Loucy (cell line): ENCODE results near the gene SMDT1.
A peak's percentile ranks its signal among the peaks of the same experiment; 100 is the strongest.

Experiments
- H2AFZ ChIP-seq: fragments of 200-600 bp; sonication (generic); 2 replicates; pipeline ENCODE4 v1.6.0; 2016; ENCODE audit warnings: antibody characterized with exemption, mild to moderate bottlenecking, low read length, moderate library complexity
- H3F3A ChIP-seq: fragments of 200-600 bp; 2 replicates; pipeline ENCODE4 v1.6.0; 2016; ENCODE audit warnings: antibody characterized with exemption, low read depth, mild to moderate bottlenecking
- H3K27me3 ChIP-seq: fragments of 200-600 bp; sonication (generic); 2 replicates; pipeline ENCODE4 v1.6.1; 2014; ENCODE audit warnings: low read length, mild to moderate bottlenecking; ENCODE audit not compliant: insufficient read depth, poor library complexity, severe bottlenecking
- H3K36me3 ChIP-seq: fragments of 200-600 bp; sonication (generic); 2 replicates; pipeline ENCODE4 v1.6.1; 2016; ENCODE audit warnings: low read length; ENCODE audit not compliant: insufficient read depth
- H3K4me1 ChIP-seq: fragments of 200-600 bp; sonication (generic); 2 replicates; pipeline ENCODE4 v1.5.1; 2014; ENCODE audit warnings: low read length, mild to moderate bottlenecking; ENCODE audit not compliant: insufficient read depth, poor library complexity, severe bottlenecking
- H3K4me2 ChIP-seq: fragments of 200-600 bp; sonication (generic); 2 replicates; pipeline ENCODE4 v1.6.0; 2014; ENCODE audit warnings: antibody characterized with exemption, low read length, low read depth, mild to moderate bottlenecking; ENCODE audit not compliant: poor library complexity, severe bottlenecking
- H3K4me3 ChIP-seq: fragments of 200-600 bp; sonication (generic); 2 replicates; pipeline ENCODE4 v1.5.1; 2014; ENCODE audit warnings: low read length, mild to moderate bottlenecking, mixed read lengths; ENCODE audit not compliant: poor library complexity, severe bottlenecking
- H3K79me2 ChIP-seq: fragments of 200-600 bp; sonication (generic); 2 replicates; pipeline ENCODE4 v1.6.1; 2014; ENCODE audit warnings: low read length; ENCODE audit not compliant: insufficient read depth
- H3K9ac ChIP-seq: fragments of 200-600 bp; sonication (generic); 2 replicates; pipeline ENCODE4 v1.6.0; 2014; ENCODE audit warnings: mild to moderate bottlenecking, low read depth, low read length, moderate library complexity; ENCODE audit not compliant: poor library complexity, severe bottlenecking
- H3K9me2 ChIP-seq: fragments of 200-600 bp; sonication (generic); replicated peaks from 2 replicates; pipeline ENCODE4 v1.6.1; 2016; ENCODE audit warnings: low read depth, low read length, mixed read lengths
- H3K9me3 ChIP-seq: fragments of 200-600 bp; sonication (generic); 2 replicates; pipeline ENCODE4 v1.6.1; 2014; ENCODE audit warnings: mild to moderate bottlenecking, antibody characterized with exemption, low read length, low read depth; ENCODE audit not compliant: insufficient read depth
- H4K20me1 ChIP-seq: fragments of 200-600 bp; sonication (generic); 2 replicates; pipeline ENCODE4 v1.6.0; 2014; ENCODE audit warnings: antibody characterized with exemption, low read length, mild to moderate bottlenecking; ENCODE audit not compliant: insufficient read depth, poor library complexity, severe bottlenecking
- EZH2phosphoT487 ChIP-seq: fragments of 200-600 bp; IDR thresholded peaks from 2 replicates; pipeline ENCODE4 v1.6.1; 2018; ENCODE audit warnings: antibody characterized with exemption, mild to moderate bottlenecking, moderate library complexity, borderline replicate concordance
- TF ChIP-seq, protein P1 (sequence below): fragments of 200-600 bp; sonication (generic); conservative IDR thresholded peaks from 2 replicates; pipeline ENCODE4 v1.5.1; 2014; ENCODE audit warnings: mild to moderate bottlenecking, antibody characterized with exemption, low read length

SMDT1 gene, protein sequence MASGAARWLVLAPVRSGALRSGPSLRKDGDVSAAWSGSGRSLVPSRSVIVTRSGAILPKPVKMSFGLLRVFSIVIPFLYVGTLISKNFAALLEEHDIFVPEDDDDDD

DNA sequence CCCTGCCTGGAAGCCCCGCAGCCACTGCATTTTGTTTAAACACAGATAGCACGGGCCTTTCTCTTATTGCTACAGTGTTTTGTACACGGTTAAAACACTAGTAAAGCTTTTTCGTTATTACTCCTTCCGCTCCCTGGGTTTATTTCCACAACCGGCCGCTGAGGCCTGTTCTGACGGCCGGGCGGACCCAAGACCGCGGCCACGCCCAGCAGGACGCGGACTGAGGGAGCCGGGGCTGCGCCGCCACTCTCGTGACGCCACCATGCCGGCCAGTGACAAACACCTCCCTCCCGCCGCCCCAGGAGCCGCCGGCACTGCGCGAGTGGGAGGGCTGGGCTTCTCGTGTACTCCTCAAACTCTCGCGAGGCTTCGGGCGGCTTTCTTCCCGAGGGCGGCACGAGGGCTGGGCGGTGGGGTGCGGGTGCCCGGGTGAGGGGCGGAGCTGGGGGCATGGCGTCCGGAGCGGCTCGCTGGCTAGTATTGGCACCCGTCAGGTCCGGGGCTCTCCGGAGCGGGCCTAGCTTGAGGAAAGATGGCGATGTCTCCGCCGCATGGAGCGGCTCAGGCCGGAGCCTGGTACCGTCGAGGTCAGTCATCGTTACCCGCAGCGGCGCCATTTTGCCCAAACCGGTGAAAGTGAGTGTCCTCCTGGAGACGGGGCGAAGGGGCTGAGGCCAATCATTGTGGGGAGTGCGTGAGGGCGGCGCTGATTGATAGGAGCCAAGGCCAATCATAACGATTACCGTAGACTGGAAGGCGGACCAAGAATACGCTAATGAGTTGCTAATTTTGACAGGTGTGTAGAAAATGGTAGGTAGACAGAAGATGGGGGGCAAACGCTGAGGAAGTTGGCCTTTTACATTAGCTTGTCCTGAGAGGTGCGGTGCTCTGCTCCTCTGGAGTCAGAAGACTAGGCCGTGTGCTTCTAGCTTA, at the start of gene SMDT1:
Gene SMDT1, plus strand, starts transcription at position 382 of the 933 bp plus-strand sequence. Its CDS starts 69 bp downstream, at position 451.
- Histone ChIP-seq H3K9me3 (no peaks in the 10 kb centered on the region), H3F3A (no peaks in the 10 kb centered on the region), H3K9me2 (no peaks in the 10 kb centered on the region), H3K27me3 (no peaks in the 10 kb centered on the region), H3K79me2 (peaks cover 40% of the 10 kb centered on the region), H3K4me2 (peak within 1 kb of the TSS; percentile 89), H3K4me3 (peak within 1 kb of the TSS; percentile 97), H2AFZ (peak within 1 kb of the TSS; percentile 95), H3K36me3 (peaks cover 14% of the 10 kb centered on the region; the same call in 1 of the 2 replicates), H3K4me1 (peaks cover 24% of the 10 kb centered on the region), H4K20me1 (peaks cover 4% of the 10 kb centered on the region), H3K9ac (peak within 1 kb of the TSS; percentile 89)
- TF ChIP-seq, protein P1, sequence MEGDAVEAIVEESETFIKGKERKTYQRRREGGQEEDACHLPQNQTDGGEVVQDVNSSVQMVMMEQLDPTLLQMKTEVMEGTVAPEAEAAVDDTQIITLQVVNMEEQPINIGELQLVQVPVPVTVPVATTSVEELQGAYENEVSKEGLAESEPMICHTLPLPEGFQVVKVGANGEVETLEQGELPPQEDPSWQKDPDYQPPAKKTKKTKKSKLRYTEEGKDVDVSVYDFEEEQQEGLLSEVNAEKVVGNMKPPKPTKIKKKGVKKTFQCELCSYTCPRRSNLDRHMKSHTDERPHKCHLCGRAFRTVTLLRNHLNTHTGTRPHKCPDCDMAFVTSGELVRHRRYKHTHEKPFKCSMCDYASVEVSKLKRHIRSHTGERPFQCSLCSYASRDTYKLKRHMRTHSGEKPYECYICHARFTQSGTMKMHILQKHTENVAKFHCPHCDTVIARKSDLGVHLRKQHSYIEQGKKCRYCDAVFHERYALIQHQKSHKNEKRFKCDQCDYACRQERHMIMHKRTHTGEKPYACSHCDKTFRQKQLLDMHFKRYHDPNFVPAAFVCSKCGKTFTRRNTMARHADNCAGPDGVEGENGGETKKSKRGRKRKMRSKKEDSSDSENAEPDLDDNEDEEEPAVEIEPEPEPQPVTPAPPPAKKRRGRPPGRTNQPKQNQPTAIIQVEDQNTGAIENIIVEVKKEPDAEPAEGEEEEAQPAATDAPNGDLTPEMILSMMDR: no peak
- no peak for TF ChIP-seq EZH2phosphoT487

DNA sequence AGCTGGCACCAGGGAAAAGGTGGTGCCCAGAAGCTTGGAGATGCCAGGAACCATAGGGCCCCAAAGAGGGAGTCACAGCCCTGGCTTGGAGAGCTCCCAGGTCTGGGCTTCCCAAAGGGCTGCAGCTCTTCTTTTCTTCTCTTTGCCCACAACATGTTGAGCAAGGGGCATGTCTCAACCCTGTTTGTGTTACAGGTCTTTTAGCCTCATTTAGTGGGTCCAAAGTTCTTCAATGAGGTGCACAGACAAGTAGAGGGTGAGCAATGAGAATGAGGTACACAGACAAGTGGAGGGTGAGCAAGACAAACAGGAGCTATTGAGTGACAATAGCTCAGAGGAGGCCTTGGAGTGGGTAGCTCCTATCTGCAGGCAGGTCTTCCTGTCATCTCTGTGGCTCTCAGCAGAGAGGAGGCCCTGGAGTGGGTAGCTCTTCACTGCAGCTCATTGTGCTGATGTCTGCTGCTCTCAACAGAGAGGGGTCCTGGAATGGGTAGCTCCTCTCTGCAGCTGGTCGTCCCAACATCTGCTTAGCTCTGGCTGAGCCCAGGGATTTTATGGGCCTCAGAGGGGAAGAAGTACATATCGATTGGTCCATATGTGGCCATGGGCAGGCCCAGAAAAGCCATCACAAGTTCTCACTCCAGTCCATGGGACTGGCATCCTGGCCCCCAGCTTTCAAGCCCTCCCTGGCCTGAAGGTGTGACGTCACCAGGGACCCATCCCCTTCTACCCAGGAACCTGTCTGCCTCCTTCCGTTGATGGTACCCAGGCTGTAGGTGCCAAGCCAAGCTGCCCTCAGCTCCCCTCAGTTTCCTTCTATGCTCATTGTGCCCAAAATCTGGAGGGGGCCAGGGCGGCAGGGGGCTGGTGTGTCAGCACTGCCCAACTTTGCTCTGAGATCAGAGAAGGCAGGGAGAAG, 46.0 kb upstream of the SMDT1 start:
- Histone ChIP-seq H3K9ac (no peak overlapping the region), H3K4me3 (no peak overlapping the region), H3F3A (no peaks in the 10 kb centered on the region), H3K9me2 (no peaks in the 10 kb centered on the region), H3K4me2 (no peak overlapping the region), H4K20me1 (no peaks in the 10 kb centered on the region), H3K27me3 (no peaks in the 10 kb centered on the region), H3K36me3 (no peaks in the 10 kb centered on the region), H3K4me1 (no peaks in the 10 kb centered on the region), H3K79me2 (no peaks in the 10 kb centered on the region), H2AFZ (no peak overlapping the region), H3K9me3 (peaks cover 8% of the 10 kb centered on the region; the same call in 1 of the 2 replicates)
- TF ChIP-seq, protein P1: no peak
- no peak for TF ChIP-seq EZH2phosphoT487

DNA sequence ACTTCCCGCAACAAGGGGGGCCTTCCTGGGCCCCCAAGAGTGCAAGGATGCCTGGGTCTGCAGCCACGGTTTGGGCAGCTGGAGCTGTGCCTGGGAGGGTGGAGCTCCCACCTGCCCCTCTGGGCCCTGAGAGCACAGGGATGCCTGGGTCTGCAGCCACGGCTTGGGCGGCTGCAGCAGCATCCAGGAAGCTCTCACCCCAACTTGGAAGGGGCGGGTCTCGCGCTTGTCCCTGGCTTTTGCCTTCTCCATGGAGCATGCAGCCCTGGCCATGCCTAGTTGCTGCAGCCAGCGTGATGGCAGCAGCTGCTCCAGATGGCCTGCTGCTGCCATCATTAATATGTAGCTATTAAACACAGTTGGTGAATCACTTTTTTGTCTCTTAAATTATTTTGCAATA, 44.2 kb upstream of the SMDT1 start:
- no peak overlapping the region for H2AFZ ChIP-seq
- H3K4me1 ChIP-seq: no peaks in the 10 kb centered on the region
- H4K20me1 ChIP-seq: no peaks in the 10 kb centered on the region
- H3K9ac ChIP-seq: no peak overlapping the region
- no peak overlapping the region for H3K4me3 ChIP-seq
- TF ChIP-seq, protein P1: no peak
- TF ChIP-seq EZH2phosphoT487: no peak
- H3K9me3 ChIP-seq: peaks cover 8% of the 10 kb centered on the region; the same call in 1 of the 2 replicates
- H3K27me3 ChIP-seq: no peaks in the 10 kb centered on the region
- H3K4me2 ChIP-seq: no peak overlapping the region
- no peaks in the 10 kb centered on the region for H3F3A ChIP-seq
- H3K79me2 ChIP-seq: no peaks in the 10 kb centered on the region
- no peaks in the 10 kb centered on the region for H3K9me2 ChIP-seq
- no peaks in the 10 kb centered on the region for H3K36me3 ChIP-seq
